Vagina (tissue), 2 donors: ENCODE data around the gene KCTD20.
"Not testable (repeated sequence)": the region's sequence is repeated elsewhere in the genome, so short reads cannot be mapped to it uniquely, and the experiment has no call there.

Experiments used
- POLR2AphosphoS5 ChIP-seq, 2 donors: sonication (generic); formaldehyde crosslinking; IDR thresholded peaks; one replicate each; pipeline ENCODE4 v1.9.0; 2017; ENCODE audit warnings: antibody characterized with exemption in 2 of 2, mild to moderate bottlenecking in 2 of 2, low read depth in 1 of 2; ENCODE audit not compliant: insufficient read depth in 1 of 2
- TF ChIP-seq, protein P1 (sequence below), 3 experiments: fragments of 450-650 bp in 2 of 3; fragments of 200-600 bp in 1 of 3; sonication (generic) in 1 of 3; IDR thresholded peaks; one replicate each; pipeline ENCODE4 v1.5.1; 2017 to 2019; ENCODE audit warnings: antibody characterized with exemption in 3 of 3, mild to moderate bottlenecking in 2 of 3, moderate library complexity in 2 of 3

- TF ChIP-seq, protein P1, sequence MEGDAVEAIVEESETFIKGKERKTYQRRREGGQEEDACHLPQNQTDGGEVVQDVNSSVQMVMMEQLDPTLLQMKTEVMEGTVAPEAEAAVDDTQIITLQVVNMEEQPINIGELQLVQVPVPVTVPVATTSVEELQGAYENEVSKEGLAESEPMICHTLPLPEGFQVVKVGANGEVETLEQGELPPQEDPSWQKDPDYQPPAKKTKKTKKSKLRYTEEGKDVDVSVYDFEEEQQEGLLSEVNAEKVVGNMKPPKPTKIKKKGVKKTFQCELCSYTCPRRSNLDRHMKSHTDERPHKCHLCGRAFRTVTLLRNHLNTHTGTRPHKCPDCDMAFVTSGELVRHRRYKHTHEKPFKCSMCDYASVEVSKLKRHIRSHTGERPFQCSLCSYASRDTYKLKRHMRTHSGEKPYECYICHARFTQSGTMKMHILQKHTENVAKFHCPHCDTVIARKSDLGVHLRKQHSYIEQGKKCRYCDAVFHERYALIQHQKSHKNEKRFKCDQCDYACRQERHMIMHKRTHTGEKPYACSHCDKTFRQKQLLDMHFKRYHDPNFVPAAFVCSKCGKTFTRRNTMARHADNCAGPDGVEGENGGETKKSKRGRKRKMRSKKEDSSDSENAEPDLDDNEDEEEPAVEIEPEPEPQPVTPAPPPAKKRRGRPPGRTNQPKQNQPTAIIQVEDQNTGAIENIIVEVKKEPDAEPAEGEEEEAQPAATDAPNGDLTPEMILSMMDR (IDR thresholded peaks at IDR 0.05) = not testable (repeated sequence)
- TF ChIP-seq POLR2AphosphoS5 (IDR thresholded peaks at IDR 0.05; ENCODE audit: insufficient read depth in 1 of 2, low read depth in 1 of 2) = not testable (repeated sequence)
These were observed 33.1 kb upstream of the KCTD20 start for GRCh38 chr6:36409718-36410117.
